Stimulated activated effector memory CD8-positive, alpha-beta T cell treated with anti-CD3 and anti-CD28 coated beads, Interleukin-12 subunit alpha, Interleukin-12 subunit beta, amount 100 ng/mL, for 72 hours (primary cell): ENCODE results near the gene VDR.

Experiments
- ATAC-seq: fragments of 150-1000 bp; cut with Tn5 transposase; 2 replicates; pipeline ENCODE4 v1.10.0; 2021
- DNase-seq, 2 donors: peaks; one replicate each; pipeline ENCODE4 v3.0.0; 2021 to 2022; ENCODE audit warnings: low spot score in 2 of 2
- H3K27ac Mint-ChIP-seq: one replicate; pipeline ENCODE4 v1.8.0; 2022; ENCODE audit warnings: mild to moderate bottlenecking, mixed read lengths
- H3K36me3 Mint-ChIP-seq: one replicate; pipeline ENCODE4 v1.8.0; 2022; ENCODE audit warnings: mild to moderate bottlenecking, mixed read lengths
- H3K4me1 Mint-ChIP-seq: one replicate; pipeline ENCODE4 v1.8.0; 2022; ENCODE audit warnings: mixed read lengths
- H3K4me3 Mint-ChIP-seq: one replicate; pipeline ENCODE4 v1.8.0; 2022; ENCODE audit warnings: mild to moderate bottlenecking, mixed read lengths
- H3K9me3 Mint-ChIP-seq: one replicate; pipeline ENCODE4 v1.8.0; 2022; ENCODE audit warnings: mixed read lengths

VDR gene

GRCh38 chr12:47828976-47829482, 75.8 kb downstream of the VDR start:
- Mint-ChIP-seq H3K36me3 (peaks cover 23% of the 10 kb centered on the region), H3K9me3 (no peaks in the 10 kb centered on the region), H3K4me3 (peak overlapping the region; percentile 38), H3K4me1 (peaks cover 87% of the 10 kb centered on the region), H3K27ac (peak overlapping the region; percentile 71)
- DNase-seq: no peak
- no peak for ATAC-seq

- peak overlapping the region; percentile 38 for H3K4me3 Mint-ChIP-seq
- no peaks in the 10 kb centered on the region for H3K9me3 Mint-ChIP-seq
- no peak for ATAC-seq
- H3K36me3 Mint-ChIP-seq: peaks cover 16% of the 10 kb centered on the region
- peaks cover 87% of the 10 kb centered on the region for H3K4me1 Mint-ChIP-seq
- peak overlapping the region; percentile 71 for H3K27ac Mint-ChIP-seq
- DNase-seq: no peak
Measured at GRCh38 chr12:47828008-47828975, 76.5 kb downstream of the VDR start.

GRCh38 chr12:47825173-47825639, 79.6 kb downstream of the VDR start:
- peak overlapping the region; percentile 32 for H3K4me3 Mint-ChIP-seq
- H3K4me1 Mint-ChIP-seq: peaks cover 88% of the 10 kb centered on the region
- DNase-seq: no peak
- no peak for ATAC-seq
- peak overlapping the region; percentile 97 for H3K27ac Mint-ChIP-seq
- H3K9me3 Mint-ChIP-seq: no peaks in the 10 kb centered on the region
- peaks cover 7% of the 10 kb centered on the region for H3K36me3 Mint-ChIP-seq

GRCh38 chr12:47824635-47825034, 80.2 kb downstream of the VDR start:
- Mint-ChIP-seq H3K4me1 (peaks cover 89% of the 10 kb centered on the region), H3K36me3 (peaks cover 9% of the 10 kb centered on the region), H3K27ac (peak overlapping the region; percentile 97), H3K4me3 (peak overlapping the region; percentile 32), H3K9me3 (no peaks in the 10 kb centered on the region)
- DNase-seq (no peak), ATAC-seq (no peak)

- DNase-seq: no peak
- peaks cover 10% of the 10 kb centered on the region for H3K36me3 Mint-ChIP-seq
- H3K9me3 Mint-ChIP-seq: no peaks in the 10 kb centered on the region
- peak overlapping the region; percentile 32 for H3K4me3 Mint-ChIP-seq
- peaks cover 84% of the 10 kb centered on the region for H3K4me1 Mint-ChIP-seq
- ATAC-seq: no peak
- peak overlapping the region; percentile 97 for H3K27ac Mint-ChIP-seq
Measured at GRCh38 chr12:47824198-47824597, 80.6 kb downstream of the VDR start.

- H3K4me1 Mint-ChIP-seq: peaks cover 79% of the 10 kb centered on the region
- ATAC-seq: no peak
- H3K27ac Mint-ChIP-seq: peak overlapping the region; percentile 97
- H3K36me3 Mint-ChIP-seq: peaks cover 16% of the 10 kb centered on the region
- DNase-seq: no peak
- H3K9me3 Mint-ChIP-seq: no peaks in the 10 kb centered on the region
- peak overlapping the region; percentile 32 for H3K4me3 Mint-ChIP-seq
Measured at GRCh38 chr12:47823422-47824086, 81.2 kb downstream of the VDR start.

- Mint-ChIP-seq H3K27ac (peak overlapping the region; percentile 97), H3K4me3 (no peak overlapping the region), H3K4me1 (peaks cover 79% of the 10 kb centered on the region), H3K36me3 (peaks cover 23% of the 10 kb centered on the region), H3K9me3 (no peaks in the 10 kb centered on the region)
- no peak for DNase-seq
- no peak for ATAC-seq
Measured at GRCh38 chr12:47822863-47823262, 81.9 kb downstream of the VDR start.

- Mint-ChIP-seq H3K4me3 (no peak overlapping the region), H3K36me3 (peaks cover 28% of the 10 kb centered on the region), H3K4me1 (peaks cover 82% of the 10 kb centered on the region), H3K9me3 (no peaks in the 10 kb centered on the region), H3K27ac (peak overlapping the region; percentile 97)
- no peak for DNase-seq
- no peak for ATAC-seq
Measured at GRCh38 chr12:47822401-47822800, 82.4 kb downstream of the VDR start.

GRCh38 chr12:47821346-47821706, 83.5 kb downstream of the VDR start:
- peak overlapping the region; percentile 97 for H3K27ac Mint-ChIP-seq
- H3K9me3 Mint-ChIP-seq: no peaks in the 10 kb centered on the region
- H3K36me3 Mint-ChIP-seq: peaks cover 38% of the 10 kb centered on the region
- ATAC-seq (no peak), DNase-seq (no peak)
- peak overlapping the region; percentile 98 for H3K4me3 Mint-ChIP-seq
- H3K4me1 Mint-ChIP-seq: peaks cover 83% of the 10 kb centered on the region

GRCh38 chr12:47820631-47821345, 84.0 kb downstream of the VDR start:
- Mint-ChIP-seq H3K4me3 (peak overlapping the region; percentile 98), H3K9me3 (no peaks in the 10 kb centered on the region), H3K36me3 (peaks cover 44% of the 10 kb centered on the region), H3K27ac (peak overlapping the region; percentile 97), H3K4me1 (peaks cover 86% of the 10 kb centered on the region)
- ATAC-seq: no peak
- no peak for DNase-seq

- Mint-ChIP-seq H3K9me3 (no peaks in the 10 kb centered on the region), H3K4me1 (peaks cover 86% of the 10 kb centered on the region), H3K4me3 (peak within 1 kb of the TSS; percentile 98), H3K27ac (peak within 1 kb of the TSS; percentile 99), H3K36me3 (peaks cover 51% of the 10 kb centered on the region)
- ATAC-seq (peak; percentile 64), DNase-seq (peak; percentile 21 to 73)
Measured at GRCh38 chr12:47819896-47820630, 84.7 kb downstream of the VDR start, which contains the start of gene HDAC7. HDAC7 (minus strand) TSS chr12:47819903; CDS start chr12:47819785, 118 bp downstream.

- peaks cover 59% of the 10 kb centered on the region for H3K36me3 Mint-ChIP-seq
- peak in 1 of 2 donors; percentile 50 for DNase-seq
Measured at GRCh38 chr12:47819138-47819895, 85.5 kb downstream of the VDR start.

GRCh38 chr12:47818467-47819137, 86.2 kb downstream of the VDR start:
- peak; percentile 22 to 83 for DNase-seq
- ATAC-seq: peak; percentile 14
- H3K36me3 Mint-ChIP-seq: peaks cover 66% of the 10 kb centered on the region
- H3K4me1 Mint-ChIP-seq: peaks cover 86% of the 10 kb centered on the region
- peak overlapping the region; percentile 99 for H3K27ac Mint-ChIP-seq
- H3K4me3 Mint-ChIP-seq: peak overlapping the region; percentile 98
- H3K9me3 Mint-ChIP-seq: no peaks in the 10 kb centered on the region

More at GRCh38 chr12:47819138-47819895, 85.5 kb downstream of the VDR start:
- Mint-ChIP-seq H3K4me1 (peaks cover 86% of the 10 kb centered on the region), H3K4me3 (peak overlapping the region; percentile 98), H3K27ac (peak overlapping the region; percentile 99), H3K9me3 (no peaks in the 10 kb centered on the region)
- ATAC-seq: peak; percentile 38
